ENCODE results near the gene BCAR1.

Gene BCAR1

DNA sequence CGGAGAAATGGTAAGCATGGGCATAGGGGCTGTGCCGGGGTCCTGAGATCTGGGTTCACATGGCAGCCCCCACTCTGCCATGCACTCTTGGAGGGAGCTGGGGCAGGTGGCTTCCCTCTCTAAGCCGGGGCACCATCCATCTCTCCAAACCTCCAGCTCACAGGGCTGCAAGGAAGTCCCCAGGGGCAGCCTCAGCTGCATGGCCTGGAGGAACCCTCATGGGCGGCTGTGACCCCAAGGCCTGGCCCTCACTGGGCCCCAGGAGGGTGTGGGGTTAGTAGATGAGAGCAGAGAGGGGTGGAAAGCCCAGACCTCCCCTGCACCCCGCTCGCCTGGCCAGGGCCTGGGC is 47.0 kb downstream of the BCAR1 start:
- TF ChIP-seq, protein P1, sequence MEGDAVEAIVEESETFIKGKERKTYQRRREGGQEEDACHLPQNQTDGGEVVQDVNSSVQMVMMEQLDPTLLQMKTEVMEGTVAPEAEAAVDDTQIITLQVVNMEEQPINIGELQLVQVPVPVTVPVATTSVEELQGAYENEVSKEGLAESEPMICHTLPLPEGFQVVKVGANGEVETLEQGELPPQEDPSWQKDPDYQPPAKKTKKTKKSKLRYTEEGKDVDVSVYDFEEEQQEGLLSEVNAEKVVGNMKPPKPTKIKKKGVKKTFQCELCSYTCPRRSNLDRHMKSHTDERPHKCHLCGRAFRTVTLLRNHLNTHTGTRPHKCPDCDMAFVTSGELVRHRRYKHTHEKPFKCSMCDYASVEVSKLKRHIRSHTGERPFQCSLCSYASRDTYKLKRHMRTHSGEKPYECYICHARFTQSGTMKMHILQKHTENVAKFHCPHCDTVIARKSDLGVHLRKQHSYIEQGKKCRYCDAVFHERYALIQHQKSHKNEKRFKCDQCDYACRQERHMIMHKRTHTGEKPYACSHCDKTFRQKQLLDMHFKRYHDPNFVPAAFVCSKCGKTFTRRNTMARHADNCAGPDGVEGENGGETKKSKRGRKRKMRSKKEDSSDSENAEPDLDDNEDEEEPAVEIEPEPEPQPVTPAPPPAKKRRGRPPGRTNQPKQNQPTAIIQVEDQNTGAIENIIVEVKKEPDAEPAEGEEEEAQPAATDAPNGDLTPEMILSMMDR (conservative IDR thresholded peaks at IDR 0.05; ENCODE audit: low read depth, low read length), result no peak
- no peak overlapping the region for H3K4me2 ChIP-seq
- H3K27me3 ChIP-seq (ENCODE audit: insufficient read depth, low read depth), result no peaks in the 10 kb centered on the region
- H3K4me1 ChIP-seq (ENCODE audit: low read depth, poor library complexity, severe bottlenecking), result peaks cover 3% of the 10 kb centered on the region
- no peaks in the 10 kb centered on the region for H4K20me1 ChIP-seq (ENCODE audit: insufficient read depth)
- no peak overlapping the region for H3K9ac ChIP-seq
- H2AFZ ChIP-seq (ENCODE audit: low read depth), result no peak overlapping the region
- H3K4me3 ChIP-seq (IDR thresholded peaks at IDR 0.05; ENCODE audit: insufficient read depth, low read depth, low read length), result no peak overlapping the region
- no peaks in the 10 kb centered on the region for H3K79me2 ChIP-seq (ENCODE audit: insufficient read depth, low read depth)
- no peaks in the 10 kb centered on the region for H3K36me3 ChIP-seq (ENCODE audit: insufficient read depth)
- H3K27ac ChIP-seq, result no peak overlapping the region

DNA sequence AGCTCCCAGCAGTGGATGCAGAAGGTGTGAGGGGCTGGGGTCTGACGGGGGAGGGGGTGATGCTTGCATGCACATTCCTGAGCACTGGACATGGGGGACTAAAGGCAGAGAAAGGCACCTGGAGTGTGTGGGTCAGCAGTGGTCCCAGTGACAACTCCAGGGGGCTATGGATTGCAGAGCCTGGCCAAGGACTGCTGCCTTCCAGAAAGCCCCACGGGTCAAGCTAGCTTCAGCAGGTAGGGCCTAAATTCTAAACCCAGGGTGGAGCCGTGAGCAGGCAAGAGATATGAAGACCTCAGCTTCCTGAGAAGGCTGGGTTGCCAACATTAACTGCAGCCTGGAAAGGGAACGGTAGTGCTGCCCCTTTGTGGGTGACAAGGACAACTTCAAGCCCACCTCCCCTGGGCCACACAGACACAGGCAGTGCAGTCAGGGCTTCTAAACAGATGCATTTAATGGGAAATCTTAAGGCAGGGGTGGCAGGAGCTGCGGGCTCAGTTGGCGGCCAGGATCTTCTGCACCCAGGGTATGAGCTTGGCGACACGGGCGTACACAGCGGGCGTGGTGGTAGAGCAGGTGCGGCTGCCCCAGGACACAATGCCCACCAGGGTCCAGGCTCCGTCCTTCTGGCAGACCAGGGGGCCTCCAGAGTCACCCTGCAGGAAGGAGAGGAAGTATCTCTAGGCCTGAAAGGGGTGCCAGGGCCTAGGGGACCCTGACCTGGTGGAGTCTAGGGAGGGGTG is 47.6 kb downstream of the BCAR1 start:
- no peak overlapping the region for H3K27ac ChIP-seq
- no peak overlapping the region for H2AFZ ChIP-seq (ENCODE audit: low read depth)
- H3K9ac ChIP-seq, result no peak overlapping the region
- H3K4me2 ChIP-seq, result no peak overlapping the region
- H3K4me1 ChIP-seq (ENCODE audit: low read depth, poor library complexity, severe bottlenecking), result peaks cover 7% of the 10 kb centered on the region
- TF ChIP-seq, protein P1 (conservative IDR thresholded peaks at IDR 0.05; ENCODE audit: low read depth, low read length), result no peak
- H3K4me3 ChIP-seq (IDR thresholded peaks at IDR 0.05; ENCODE audit: insufficient read depth, low read depth, low read length), result no peak overlapping the region
- H3K79me2 ChIP-seq (ENCODE audit: insufficient read depth, low read depth), result no peaks in the 10 kb centered on the region
- no peaks in the 10 kb centered on the region for H3K36me3 ChIP-seq (ENCODE audit: insufficient read depth)
- H3K27me3 ChIP-seq (ENCODE audit: insufficient read depth, low read depth), result no peaks in the 10 kb centered on the region
- no peaks in the 10 kb centered on the region for H4K20me1 ChIP-seq (ENCODE audit: insufficient read depth)

DNA sequence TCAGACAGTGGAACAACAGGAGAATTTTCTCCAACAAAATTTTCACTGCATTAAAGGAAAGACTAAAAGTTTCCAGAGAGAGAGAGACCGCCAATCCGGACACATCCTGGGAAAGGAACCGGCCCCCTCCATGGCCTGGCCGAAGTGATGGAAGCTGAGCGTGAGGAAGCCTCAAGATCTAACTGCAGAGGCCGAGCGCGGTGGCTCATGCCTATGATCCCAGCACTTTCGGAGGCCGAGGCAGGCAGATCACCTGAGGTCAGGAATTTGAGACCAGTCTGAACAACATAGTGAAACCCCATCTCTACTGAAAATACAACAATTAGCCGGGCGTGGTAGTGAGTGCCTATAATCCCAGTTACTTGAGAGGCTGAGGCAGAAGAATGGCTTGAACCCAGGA is 48.3 kb downstream of the BCAR1 start:
- Histone ChIP-seq H3K27me3 (ENCODE audit: insufficient read depth, low read depth) (no peaks in the 10 kb centered on the region), H3K27ac (no peak overlapping the region), H3K36me3 (ENCODE audit: insufficient read depth) (no peaks in the 10 kb centered on the region), H3K4me3 (IDR thresholded peaks at IDR 0.05; ENCODE audit: insufficient read depth, low read depth, low read length) (no peak overlapping the region), H4K20me1 (ENCODE audit: insufficient read depth) (no peaks in the 10 kb centered on the region), H3K9ac (no peak overlapping the region), H3K4me2 (no peak overlapping the region), H2AFZ (ENCODE audit: low read depth) (no peak overlapping the region), H3K4me1 (ENCODE audit: low read depth, poor library complexity, severe bottlenecking) (peaks cover 7% of the 10 kb centered on the region), H3K79me2 (ENCODE audit: insufficient read depth, low read depth) (no peaks in the 10 kb centered on the region)
- TF ChIP-seq, protein P1 (conservative IDR thresholded peaks at IDR 0.05; ENCODE audit: low read depth, low read length), result no peak

DNA sequence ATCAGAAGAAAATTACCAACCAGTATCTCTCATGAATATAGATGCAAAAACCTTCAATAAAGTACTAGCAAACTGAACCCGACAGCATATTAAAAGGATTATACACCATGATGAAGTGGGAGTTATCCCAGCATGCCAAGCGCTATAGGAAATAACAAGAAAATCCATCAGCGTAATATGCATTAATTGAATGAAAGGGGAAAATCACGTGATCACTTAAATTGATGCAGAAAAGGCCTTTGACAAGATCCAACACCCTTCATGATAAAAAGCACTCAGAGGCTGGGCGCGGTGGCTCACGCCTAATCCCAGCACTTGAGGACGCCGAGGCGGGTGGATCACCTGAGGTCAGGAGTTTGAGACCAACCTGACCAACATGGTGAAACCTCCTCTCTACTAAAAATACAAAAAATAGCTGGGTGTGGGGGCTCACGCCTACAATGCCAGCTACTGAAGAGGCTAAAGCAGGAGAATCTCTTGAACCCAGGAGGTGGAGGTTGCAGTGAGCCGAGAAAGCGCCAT is 49.3 kb downstream of the BCAR1 start:
- H4K20me1 ChIP-seq (ENCODE audit: insufficient read depth), result no peaks in the 10 kb centered on the region
- peaks cover 7% of the 10 kb centered on the region for H3K4me1 ChIP-seq (ENCODE audit: low read depth, poor library complexity, severe bottlenecking)
- TF ChIP-seq, protein P1 (conservative IDR thresholded peaks at IDR 0.05; ENCODE audit: low read depth, low read length), result no peak
- H3K9ac ChIP-seq, result no peak overlapping the region
- no peaks in the 10 kb centered on the region for H3K36me3 ChIP-seq (ENCODE audit: insufficient read depth)
- H3K4me2 ChIP-seq, result no peak overlapping the region
- H2AFZ ChIP-seq (ENCODE audit: low read depth), result no peak overlapping the region
- no peaks in the 10 kb centered on the region for H3K79me2 ChIP-seq (ENCODE audit: insufficient read depth, low read depth)
- H3K27ac ChIP-seq, result no peak overlapping the region
- H3K27me3 ChIP-seq (ENCODE audit: insufficient read depth, low read depth), result no peaks in the 10 kb centered on the region
- H3K4me3 ChIP-seq (IDR thresholded peaks at IDR 0.05; ENCODE audit: insufficient read depth, low read depth, low read length), result no peak overlapping the region

Measured in KMS-11 (cell line).